Neuronal stem cell (in vitro differentiated cells): ENCODE results near the gene FABP3.

Source experiments
- DNase-seq: peaks from one replicate; pipeline ENCODE4 v3.0.0-alpha.2; 2013; ENCODE audit warnings: low spot score
- H2AFZ ChIP-seq: one replicate; pipeline ENCODE4 v1.6.1; 2013; ENCODE audit warnings: mild to moderate bottlenecking, low read length, inconsistent platforms
- H2AK5ac ChIP-seq: 2 replicates; pipeline ENCODE4 v1.6.1; 2013; ENCODE audit warnings: low read depth, mild to moderate bottlenecking, inconsistent platforms, low read length, moderate library complexity, mixed read lengths
- H2BK120ac ChIP-seq: 2 replicates; pipeline ENCODE4 v1.6.1; 2013; ENCODE audit warnings: low read depth, mild to moderate bottlenecking, inconsistent platforms, low read length, moderate library complexity, mixed read lengths
- H2BK12ac ChIP-seq: one replicate; pipeline ENCODE4 v1.6.1; 2013; ENCODE audit warnings: low read length, inconsistent platforms
- H2BK15ac ChIP-seq: 2 replicates; pipeline ENCODE4 v1.6.1; 2013; ENCODE audit warnings: mild to moderate bottlenecking, low read length, inconsistent platforms, mixed read lengths
- H2BK5ac ChIP-seq: one replicate; pipeline ENCODE4 v1.6.1; 2013; ENCODE audit warnings: inconsistent platforms, mild to moderate bottlenecking, low read length, moderate library complexity
- H3K14ac ChIP-seq: one replicate; pipeline ENCODE4 v1.6.1; 2013; ENCODE audit warnings: low read length, inconsistent platforms
- H3K18ac ChIP-seq: 2 replicates; pipeline ENCODE4 v1.6.1; 2013; ENCODE audit warnings: low read length, inconsistent platforms
- H3K23ac ChIP-seq: 2 replicates; pipeline ENCODE4 v1.6.1; 2013; ENCODE audit warnings: low read depth, mild to moderate bottlenecking, mixed read lengths, low read length, inconsistent platforms; ENCODE audit not compliant: poor library complexity
- H3K27ac ChIP-seq: replicated peaks from 3 replicates; pipeline ENCODE4 v1.5.1; 2013; ENCODE audit warnings: low read length, inconsistent platforms
- H3K27me3 ChIP-seq, 3 experiments: 2 replicates each; pipeline ENCODE4 v1.6.1; 2013; ENCODE audit warnings: low read length in 3 of 3, mild to moderate bottlenecking in 2 of 3, inconsistent platforms in 1 of 3, low read depth in 1 of 3, mixed read lengths in 1 of 3, moderate library complexity in 1 of 3; ENCODE audit not compliant: control insufficient read depth in 3 of 3, insufficient read depth in 3 of 3
- H3K36me3 ChIP-seq, 2 donors: replicated peaks in 1 of 2; 2 replicates each; pipeline ENCODE4 v1.6.1; 2013; ENCODE audit warnings: low read length in 2 of 2; ENCODE audit not compliant: control insufficient read depth in 2 of 2, insufficient read depth in 2 of 2
- H3K4ac ChIP-seq: 2 replicates; pipeline ENCODE4 v1.6.1; 2013; ENCODE audit warnings: inconsistent platforms, mild to moderate bottlenecking, low read length, moderate library complexity
- H3K4me1 ChIP-seq, 2 donors: 1 replicate in 1 of 2; 2 replicates in 1 of 2; pipeline ENCODE4 v1.6.1; 2013; ENCODE audit warnings: low read length in 2 of 2, low read depth in 1 of 2; ENCODE audit not compliant: control insufficient read depth in 2 of 2, insufficient read depth in 1 of 2
- H3K4me2 ChIP-seq: one replicate; pipeline ENCODE4 v1.6.1; 2013; ENCODE audit warnings: mild to moderate bottlenecking, low read length, inconsistent platforms; ENCODE audit not compliant: insufficient read depth, poor library complexity, severe bottlenecking
- H3K4me3 ChIP-seq, 2 donors: 2 replicates each; pipeline ENCODE4 v1.5.1; 2013; ENCODE audit warnings: low read length in 2 of 2, mild to moderate bottlenecking in 2 of 2, inconsistent platforms in 1 of 2, moderate library complexity in 1 of 2
- H3K79me1 ChIP-seq: one replicate; pipeline ENCODE4 v1.6.1; 2013; ENCODE audit warnings: low read depth, mild to moderate bottlenecking, inconsistent platforms, low read length, moderate library complexity
- H3K9ac ChIP-seq: one replicate; pipeline ENCODE4 v1.6.1; 2013; ENCODE audit warnings: mild to moderate bottlenecking, low read depth, low read length, inconsistent platforms; ENCODE audit not compliant: poor library complexity
- H3K9me3 ChIP-seq, 2 donors: replicated peaks in 1 of 2; 2 replicates each; pipeline versions ENCODE3 to v1.6.1; 2013; ENCODE audit warnings: low read length in 2 of 2, mild to moderate bottlenecking in 2 of 2, inconsistent platforms in 1 of 2, low read depth in 1 of 2, mixed read lengths in 1 of 2, moderate library complexity in 1 of 2; ENCODE audit not compliant: control insufficient read depth in 2 of 2, insufficient read depth in 1 of 2
- H4K8ac ChIP-seq: one replicate; pipeline ENCODE4 v1.6.1; 2013; ENCODE audit warnings: low read depth, mild to moderate bottlenecking, inconsistent platforms, low read length, moderate library complexity
- H4K91ac ChIP-seq: one replicate; pipeline ENCODE4 v1.6.1; 2013; ENCODE audit warnings: low read length, low read depth, mild to moderate bottlenecking, inconsistent platforms; ENCODE audit not compliant: poor library complexity
- WGBS, 2 donors: extraction: QIAGEN DNeasy Blood & Tissue Kit; methylation state at CpG; one replicate each; pipeline ENCODE4 v1.1.7; 2013; ENCODE audit warnings: missing lambda C conversion rate in 2 of 2, mixed read lengths in 1 of 2; ENCODE audit not compliant: insufficient read length in 2 of 2, insufficient replicate concordance in 1 of 2; ENCODE audit errors: extremely low coverage in 2 of 2; 5-methylcytosine and 5-hydroxymethylcytosine counted together

The FABP3 gene

DNA sequence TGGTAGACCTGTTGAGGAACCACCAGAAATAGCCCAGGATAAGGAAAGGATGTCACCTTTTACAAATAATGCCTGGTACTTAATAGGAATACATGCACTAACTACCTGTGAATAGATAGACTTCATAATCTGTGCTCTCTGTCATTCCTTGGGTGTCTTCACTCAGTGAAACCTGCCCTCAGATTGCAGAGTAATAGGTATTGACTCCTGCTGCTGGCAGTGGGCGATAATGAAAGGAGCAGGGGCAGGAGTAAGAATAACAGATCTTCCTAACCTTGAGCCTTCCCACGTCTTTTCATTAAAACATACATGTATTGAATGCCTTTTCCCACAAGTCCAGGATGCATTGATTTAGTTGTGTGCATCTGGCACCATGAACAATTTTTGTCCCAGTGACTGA lies 16.4 kb downstream of the FABP3 start:
- Histone ChIP-seq H3K4me3 (no peak overlapping the region), H3K36me3 (peaks cover 7 to 81% of the 10 kb centered on the region in 2 donors), H4K91ac (no peak overlapping the region), H3K27me3 (no peaks in the 10 kb centered on the region), H3K4ac (no peak overlapping the region), H3K27ac (no peak overlapping the region), H2BK15ac (no peak overlapping the region), H2AFZ (no peak overlapping the region), H2BK120ac (no peak overlapping the region), H3K18ac (no peak overlapping the region), H3K4me2 (no peak overlapping the region), H3K14ac (no peak overlapping the region), H2AK5ac (no peak overlapping the region), H3K9ac (no peak overlapping the region), H2BK5ac (no peak overlapping the region), H3K9me3 (no peaks in the 10 kb centered on the region), H3K79me1 (no peaks in the 10 kb centered on the region), H2BK12ac (no peak overlapping the region), H4K8ac (no peak overlapping the region), H3K4me1 (no peaks in the 10 kb centered on the region), H3K23ac (no peak overlapping the region)
- no peak for DNase-seq
- WGBS, 2 donors, result no CpG with 5 or more reads among the region's 2 CpGs

DNA sequence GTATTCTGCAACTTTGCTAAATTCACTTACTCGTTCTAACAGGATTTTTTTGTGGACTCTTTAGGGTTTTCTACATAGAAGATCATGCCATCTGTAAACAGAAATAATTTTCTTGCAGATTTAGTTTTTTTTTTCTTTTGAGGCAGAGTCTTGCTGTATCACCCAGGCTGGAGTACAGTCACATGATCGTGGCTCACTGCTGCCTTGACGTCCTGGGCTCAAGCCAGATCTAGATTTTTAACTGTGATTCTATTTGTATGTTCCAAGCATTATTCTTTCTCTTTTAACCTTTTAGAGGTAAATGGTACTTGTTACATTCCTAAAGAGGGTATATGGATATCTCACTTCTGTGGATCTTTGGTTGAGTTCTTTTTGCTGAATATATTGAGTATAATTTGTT lies 18.6 kb downstream of the FABP3 start:
- no CpG with 5 or more reads among the region's 3 CpGs for WGBS, 2 donors
- H3K27ac ChIP-seq, result no peak overlapping the region
- H2BK15ac ChIP-seq, result no peak overlapping the region
- no peak overlapping the region for H2AFZ ChIP-seq
- H3K4me2 ChIP-seq, result no peak overlapping the region
- no peaks in the 10 kb centered on the region for H3K9me3 ChIP-seq
- no peak overlapping the region for H3K18ac ChIP-seq
- no peaks in the 10 kb centered on the region for H3K79me1 ChIP-seq
- H3K36me3 ChIP-seq, result peaks cover 8 to 84% of the 10 kb centered on the region in 2 donors
- H2BK5ac ChIP-seq, result no peak overlapping the region
- H2BK12ac ChIP-seq, result no peak overlapping the region
- DNase-seq, result no peak
- H3K4me1 ChIP-seq, result no peaks in the 10 kb centered on the region
- H4K8ac ChIP-seq, result no peak overlapping the region
- no peak overlapping the region for H3K4me3 ChIP-seq
- H4K91ac ChIP-seq, result no peak overlapping the region
- H3K23ac ChIP-seq, result no peak overlapping the region
- H2AK5ac ChIP-seq, result no peak overlapping the region
- H3K27me3 ChIP-seq, result no peaks in the 10 kb centered on the region
- no peak overlapping the region for H3K9ac ChIP-seq
- no peak overlapping the region for H3K4ac ChIP-seq
- no peak overlapping the region for H2BK120ac ChIP-seq
- H3K14ac ChIP-seq, result no peak overlapping the region

DNA sequence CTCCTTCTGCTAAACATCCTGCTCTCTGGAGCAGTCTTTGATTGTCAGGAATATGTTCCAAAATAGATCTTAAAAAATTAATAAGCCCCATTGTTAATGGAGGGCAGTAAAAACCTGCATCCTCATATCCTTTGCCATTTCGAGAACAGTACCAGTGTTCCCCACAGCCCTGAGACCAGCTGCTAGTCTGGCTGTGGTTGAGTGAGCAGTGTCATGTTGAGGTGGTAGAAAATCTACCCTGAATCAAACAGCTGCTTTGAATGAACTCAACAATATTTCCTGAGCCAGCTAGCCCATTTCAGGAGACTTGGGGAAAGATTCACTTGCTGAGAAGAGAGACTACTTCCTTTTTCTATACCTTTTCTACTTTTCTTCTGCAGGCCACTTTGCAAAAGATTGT lies 24.4 kb downstream of the FABP3 start:
- Histone ChIP-seq H3K36me3 (peaks cover 8 to 82% of the 10 kb centered on the region in 2 donors), H4K91ac (no peak overlapping the region), H3K4me2 (no peak overlapping the region), H3K79me1 (no peaks in the 10 kb centered on the region), H3K27me3 (no peaks in the 10 kb centered on the region), H3K27ac (no peak overlapping the region), H2BK120ac (no peak overlapping the region), H2BK12ac (no peak overlapping the region), H2AFZ (no peak overlapping the region), H3K4ac (no peak overlapping the region), H3K9me3 (no peaks in the 10 kb centered on the region), H4K8ac (no peak overlapping the region), H2BK5ac (no peak overlapping the region), H3K4me3 (no peak overlapping the region), H2BK15ac (no peak overlapping the region), H3K18ac (no peak overlapping the region), H3K9ac (no peak overlapping the region), H2AK5ac (no peak overlapping the region), H3K23ac (no peak overlapping the region), H3K14ac (no peak overlapping the region), H3K4me1 (no peaks in the 10 kb centered on the region)
- no peak for DNase-seq
- no CpG with 5 or more reads among the region's 1 CpG for WGBS, 2 donors

DNA sequence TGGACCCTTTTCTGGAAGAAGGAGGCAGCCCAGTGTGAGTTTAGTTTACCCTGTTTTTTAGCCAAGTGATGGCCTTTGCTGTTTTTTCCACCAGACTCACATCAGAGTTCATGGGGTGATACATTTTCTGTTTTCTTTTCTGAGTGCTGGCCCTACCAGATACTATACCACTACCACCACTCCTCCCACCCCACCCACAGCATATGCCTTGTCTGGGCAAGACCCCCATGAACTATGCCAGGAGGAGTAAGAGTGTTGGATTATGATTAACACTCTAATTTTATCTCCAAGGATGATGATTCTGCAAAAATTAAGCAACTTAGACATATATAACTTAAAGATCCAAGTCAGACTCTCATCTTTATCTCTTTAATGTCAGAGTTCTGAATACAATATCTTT lies 26.1 kb downstream of the FABP3 start:
- Histone ChIP-seq H2AK5ac (no peak overlapping the region), H3K36me3 (peaks cover 8 to 65% of the 10 kb centered on the region in 2 donors)

More for the DNA sequence above, 26.1 kb downstream of the FABP3 start:
- Histone ChIP-seq H3K4ac (no peak overlapping the region), H2BK120ac (no peak overlapping the region), H4K91ac (no peak overlapping the region), H3K9me3 (no peaks in the 10 kb centered on the region), H3K27me3 (no peaks in the 10 kb centered on the region), H2BK15ac (no peak overlapping the region), H3K18ac (no peak overlapping the region), H2BK5ac (no peak overlapping the region), H3K23ac (no peak overlapping the region), H3K4me2 (no peak overlapping the region), H3K4me3 (no peak overlapping the region), H3K27ac (no peak overlapping the region), H3K9ac (no peak overlapping the region), H4K8ac (no peak overlapping the region), H3K79me1 (no peaks in the 10 kb centered on the region), H2AFZ (no peak overlapping the region), H3K4me1 (no peaks in the 10 kb centered on the region), H3K14ac (no peak overlapping the region), H2BK12ac (no peak overlapping the region)
- no peak for DNase-seq
